ENCODE results near the gene OOSP3. TPM values are rescaled to one million over a fixed set of nuclear protein-coding genes. Genes with fewer than 3 reads are reported as not detected.

Gene OOSP3
- total RNA-seq, 4 donors from 2014 or later, result not detected

GRCh38 chr11:59943997-59944714 is 65.6 kb downstream of the OOSP3 start:
- no peaks in the 10 kb centered on the region for H3K4me1 ChIP-seq
- H3K36me3 ChIP-seq, result no peaks in the 10 kb centered on the region
- H3K4me3 ChIP-seq, result no peak overlapping the region
- H3K9me3 ChIP-seq, result no peaks in the 10 kb centered on the region
- no peak for DNase-seq (ENCODE audit: low spot score in 2 of 2)
- WGBS, 2 donors, result 93 to 95% methylated on average over 3 of the region's 3 CpGs
- TF ChIP-seq CTCF (IDR thresholded peaks at IDR 0.05) (no peak), EP300 (IDR thresholded peaks at IDR 0.05) (no peak), POLR2A (IDR thresholded peaks at IDR 0.05) (no peak)
- H3K27ac ChIP-seq, result no peak overlapping the region
- H3K27me3 ChIP-seq, result no peaks in the 10 kb centered on the region

GRCh38 chr11:59944720-59945119 is 66.1 kb downstream of the OOSP3 start:
- Histone ChIP-seq H3K4me1 (no peaks in the 10 kb centered on the region), H3K4me3 (no peak overlapping the region), H3K36me3 (no peaks in the 10 kb centered on the region), H3K9me3 (no peaks in the 10 kb centered on the region), H3K27me3 (no peaks in the 10 kb centered on the region), H3K27ac (no peak overlapping the region)
- TF ChIP-seq POLR2A (IDR thresholded peaks at IDR 0.05), result no peak
- no peak for TF ChIP-seq CTCF (IDR thresholded peaks at IDR 0.05)
- TF ChIP-seq EP300 (IDR thresholded peaks at IDR 0.05), result no peak
- 36 to 51% methylated on average over 2 of the region's 2 CpGs for WGBS, 2 donors
- DNase-seq (ENCODE audit: low spot score in 2 of 2), result no peak

Other genes starting within 250 kb of the OOSP3 start
- gene PATL1, start 209.7 kb upstream of the OOSP3 start, total RNA-seq, result 10 to 100 TPM; 11.4 to 16.1 (median 14.1) TPM
- not detected for gene OR10V1, start 164.9 kb upstream of the OOSP3 start, total RNA-seq
- gene STX3, start 123.4 kb upstream of the OOSP3 start, total RNA-seq, result 10 to 100 TPM; 11.3 to 31.2 (median 24.9) TPM
- 10 to 100 TPM; 30.0 to 41.0 (median 32.9) TPM for gene MRPL16, start 68.0 kb upstream of the OOSP3 start, total RNA-seq
- gene CBLIF, start 33.3 kb upstream of the OOSP3 start, total RNA-seq, result not detected
- not detected for gene TCN1, start 12.3 kb upstream of the OOSP3 start, total RNA-seq
- not detected for gene OOSP1, start 59.6 kb downstream of the OOSP3 start, total RNA-seq
- not detected for gene OOSP4A, start 85.3 kb downstream of the OOSP3 start, total RNA-seq
- not detected for gene OOSP4B, start 138.4 kb downstream of the OOSP3 start, total RNA-seq
- gene OOSP2, start 161.6 kb downstream of the OOSP3 start, total RNA-seq, result not detected
- not detected for gene MS4A3, start 177.9 kb downstream of the OOSP3 start, total RNA-seq
- gene MS4A2, start 209.9 kb downstream of the OOSP3 start, total RNA-seq, result 1 to 10 TPM in 2 of 4 donors, not detected in 2; 1.8 to 1.9 TPM

Measured in tibial nerve (tissue), 4 donors.